ENCODE measurements around the gene TOM1. TPM values are rescaled to one million over a fixed set of nuclear protein-coding genes. Genes with fewer than 3 reads are reported as not detected.

The TOM1 gene
- total and polyA plus RNA-seq, 2 donors (not counting 1 experiment from before 2014, with no cell fraction given) = 25.3 to 53.2 TPM

- no peak overlapping the region for H3K4me2 ChIP-seq (replicated peaks; ENCODE audit: low read depth, low read length, poor library complexity, severe bottlenecking)
- no peaks in the 10 kb centered on the region for H4K20me1 ChIP-seq (ENCODE audit: control insufficient read depth, insufficient read depth, low read length, poor library complexity, severe bottlenecking)
- ATAC-seq (ENCODE audit: low read depth) (no peak), DNase-seq (no peak)
- Mint-ChIP-seq H3K27me3 (no peaks in the 10 kb centered on the region), H3K9me3 (ENCODE audit: insufficient read depth) (no peaks in the 10 kb centered on the region), H3K4me1 (peaks cover 38% of the 10 kb centered on the region), H3K27ac (no peak overlapping the region), H3K4me3 (no peak overlapping the region)
- no peak overlapping the region for H2AFZ ChIP-seq (ENCODE audit: insufficient read depth, low read depth, low read length, poor library complexity, severe bottlenecking)
- no peak for TF ChIP-seq EZH2 (IDR thresholded peaks at IDR 0.05; ENCODE audit: borderline replicate concordance, insufficient read depth, low read depth, low read length, poor library complexity, severe bottlenecking)
- no peak for TF ChIP-seq CTCF (IDR thresholded peaks at IDR 0.05)
- ChIA-PET CTCF (interaction anchor here (2.5 to 3.7 kb wide), 2 partner anchors 12 to 41 kb away, joined by 10 to 21 read pairs; no protein-coding TSS in a partner anchor), POLR2A (no interaction called here)
- intact Hi-C loops (cut with micrococcal nuclease) = no loop called here
- H3K4me1 ChIP-seq (ENCODE audit: control insufficient read depth in 2 of 2, insufficient read depth in 2 of 2, low read length in 2 of 2) = peaks cover 20 to 41% of the 10 kb centered on the region in 2 donors
- no peak overlapping the region for H3K27ac ChIP-seq (ENCODE audit: low read length in 2 of 2)
- no peaks in the 10 kb centered on the region for H3K36me3 ChIP-seq (replicated peaks in 1 of 2; ENCODE audit: control extremely low read depth in 1 of 2, control insufficient read depth in 1 of 2, extremely low read depth in 1 of 2, insufficient read depth in 2 of 2, low read length in 1 of 2)
- 100% methylated on average over 1 of the region's 2 CpGs for WGBS (ENCODE audit: insufficient coverage)
- peaks cover 0 to 6% (median 0%) of the 10 kb centered on the region in 3 donors for H3K9me3 ChIP-seq (ENCODE audit: control extremely low read depth in 1 of 3, control insufficient read depth in 2 of 3, insufficient read depth in 1 of 3, low read length in 2 of 3)
- H3K79me2 ChIP-seq (ENCODE audit: control insufficient read depth, insufficient read depth, low read length) = no peaks in the 10 kb centered on the region
- H3K9ac ChIP-seq (ENCODE audit: low read length) = no peak overlapping the region
- no peaks in the 10 kb centered on the region for H3K27me3 ChIP-seq (replicated peaks in 1 of 4; ENCODE audit: control extremely low read depth in 1 of 4, control insufficient read depth in 3 of 4, insufficient read depth in 4 of 4, low read length in 3 of 4)
- no peak overlapping the region for H3K4me3 ChIP-seq (ENCODE audit: control extremely low read depth in 1 of 5, extremely low read depth in 1 of 5, insufficient read depth in 1 of 5, low read depth in 2 of 5, low read length in 4 of 5)
Measured at GRCh38 chr22:35369996-35370395, 70.3 kb downstream of the TOM1 start.

GRCh38 chr22:35373781-35374180, 74.1 kb downstream of the TOM1 start:
- Histone ChIP-seq H3K27ac (ENCODE audit: low read length in 2 of 2) (no peak overlapping the region), H3K79me2 (ENCODE audit: control insufficient read depth, insufficient read depth, low read length) (no peaks in the 10 kb centered on the region), H3K4me2 (replicated peaks; ENCODE audit: low read depth, low read length, poor library complexity, severe bottlenecking) (no peak overlapping the region), H3K36me3 (replicated peaks in 1 of 2; ENCODE audit: control extremely low read depth in 1 of 2, control insufficient read depth in 1 of 2, extremely low read depth in 1 of 2, insufficient read depth in 2 of 2, low read length in 1 of 2) (no peaks in the 10 kb centered on the region), H3K4me1 (ENCODE audit: control insufficient read depth in 2 of 2, insufficient read depth in 2 of 2, low read length in 2 of 2) (peaks cover 23 to 43% of the 10 kb centered on the region in 2 donors), H3K9ac (ENCODE audit: low read length) (no peak overlapping the region), H4K20me1 (ENCODE audit: control insufficient read depth, insufficient read depth, low read length, poor library complexity, severe bottlenecking) (no peaks in the 10 kb centered on the region), H3K4me3 (ENCODE audit: control extremely low read depth in 1 of 5, extremely low read depth in 1 of 5, insufficient read depth in 1 of 5, low read depth in 2 of 5, low read length in 4 of 5) (no peak overlapping the region), H3K27me3 (replicated peaks in 1 of 4; ENCODE audit: control extremely low read depth in 1 of 4, control insufficient read depth in 3 of 4, insufficient read depth in 4 of 4, low read length in 3 of 4) (no peaks in the 10 kb centered on the region), H2AFZ (ENCODE audit: insufficient read depth, low read depth, low read length, poor library complexity, severe bottlenecking) (no peak overlapping the region), H3K9me3 (ENCODE audit: control extremely low read depth in 1 of 3, control insufficient read depth in 2 of 3, insufficient read depth in 1 of 3, low read length in 2 of 3) (peaks cover 0 to 6% (median 0%) of the 10 kb centered on the region in 3 donors)
- Mint-ChIP-seq H3K27ac (no peak overlapping the region), H3K9me3 (ENCODE audit: insufficient read depth) (no peaks in the 10 kb centered on the region), H3K4me3 (no peak overlapping the region), H3K4me1 (peaks cover 38% of the 10 kb centered on the region), H3K27me3 (no peaks in the 10 kb centered on the region)
- ChIA-PET POLR2A (interaction anchor here (0.5 to 2.9 kb wide), 3 partner anchors 15 to 26 kb away, joined by 3 to 20 read pairs (median 3); partner anchors contain the start of gene MCM5), CTCF (no interaction called here)
- DNase-seq (no peak), ATAC-seq (ENCODE audit: low read depth) (no peak)
- intact Hi-C loops (cut with micrococcal nuclease) = no loop called here
- 100% methylated on average over 1 of the region's 6 CpGs for WGBS (ENCODE audit: insufficient coverage)
- TF ChIP-seq CTCF (IDR thresholded peaks at IDR 0.05) = no peak
- no peak for TF ChIP-seq EZH2 (IDR thresholded peaks at IDR 0.05; ENCODE audit: borderline replicate concordance, insufficient read depth, low read depth, low read length, poor library complexity, severe bottlenecking)

Measured in B cell (primary cell).